Gastrocnemius medialis (tissue), 4 donors: ENCODE data around the gene THY1. TPM values are rescaled to one million over a fixed set of nuclear protein-coding genes. Genes with fewer than 3 reads are reported as not detected.

ENCODE experiments used
- ATAC-seq, 2 donors: fragments of 150-250 bp; one replicate each; pipeline ENCODE4 v1.9.1; 2016
- DNase-seq, 2 donors: peaks; one replicate each; pipeline ENCODE4 v3.0.0-alpha.2; 2019
- H3K27ac ChIP-seq, 4 donors: fragments of 200-600 bp; sonication (generic); 1 replicate in 1 of 4; 2 replicates in 3 of 4; pipeline ENCODE4 v1.5.1; 2016 to 2018; ENCODE audit warnings: mild to moderate bottlenecking in 2 of 4, moderate library complexity in 1 of 4
- H3K27me3 ChIP-seq, 3 donors: fragments of 200-600 bp; sonication (generic) in 2 of 3; 1 replicate in 1 of 3; 2 replicates in 2 of 3; pipeline versions ENCODE4 v1.5.1 to v1.6.0; 2016 to 2019; ENCODE audit warnings: mild to moderate bottlenecking in 1 of 3, moderate library complexity in 1 of 3
- H3K36me3 ChIP-seq, 2 donors: fragments of 200-600 bp; sonication (generic) in 1 of 2; one replicate each; pipeline ENCODE4 v1.5.1; 2017 to 2018
- H3K4me1 ChIP-seq, 2 donors: fragments of 200-600 bp; sonication (generic) in 1 of 2; one replicate each; pipeline ENCODE4 v1.5.1; 2016 to 2017; ENCODE audit warnings: mild to moderate bottlenecking in 2 of 2
- H3K4me3 ChIP-seq, 4 donors: fragments of 200-600 bp; sonication (generic) in 3 of 4; 1 replicate in 1 of 4; 2 replicates in 3 of 4; pipeline ENCODE4 v1.5.1; 2016 to 2019; ENCODE audit warnings: mild to moderate bottlenecking in 2 of 4
- H3K9me3 ChIP-seq, 3 donors: fragments of 200-600 bp; sonication (generic) in 2 of 3; 1 replicate in 1 of 3; 2 replicates in 2 of 3; pipeline ENCODE4 v1.5.1; 2016 to 2019
- POLR2A ChIP-seq, 2 donors: fragments of 450-650 bp; IDR thresholded peaks; one replicate each; pipeline ENCODE4 v1.6.1; 2017; ENCODE audit warnings: antibody characterized with exemption in 2 of 2, mild to moderate bottlenecking in 2 of 2, moderate library complexity in 2 of 2
- in situ Hi-C, 4 donors: fragments of 200-750 bp; cut with MboI; loops; one replicate each; pipeline versions ENCODE4 v1.15.0 to v1.8.0; 2017; ENCODE audit warnings: low sequenced_read_pairs in 4 of 4
- intact Hi-C: fragments of 100-400 bp; cut with DNase I; formaldehyde crosslinking; loops from one replicate; pipeline ENCODE4 v1.15.1; 2023; ENCODE audit warnings: low total_unique reads
- total RNA-seq, 4 donors: library from RNA; depleted of rRNA; stranded (reverse); fragments of >200 nt; gene quantifications; one replicate each; pipeline versions ENCODE4 v1.1.0 to v1.2.3, GENCODE V29; 2016
- TF ChIP-seq, protein P1 (sequence below), 5 experiments: fragments of 450-650 bp in 3 of 5; fragments of 200-600 bp in 2 of 5; sonication (generic) in 2 of 5; IDR thresholded peaks in 4 of 5; conservative IDR thresholded peaks in 1 of 5; 1 replicate in 4 of 5; 2 replicates in 1 of 5; pipeline ENCODE4 v1.5.1; 2016 to 2019; ENCODE audit warnings: antibody characterized with exemption in 5 of 5, mild to moderate bottlenecking in 3 of 5, moderate library complexity in 3 of 5

THY1 gene
- total RNA-seq, 4 donors from 2014 or later, result 0.22 to 0.70 (median 0.36) TPM; not detected in 1

GRCh38 chr11:119376197-119376847, 46.6 kb downstream of the THY1 start:
- TF ChIP-seq POLR2A (IDR thresholded peaks at IDR 0.05), result no peak
- TF ChIP-seq, protein P1, sequence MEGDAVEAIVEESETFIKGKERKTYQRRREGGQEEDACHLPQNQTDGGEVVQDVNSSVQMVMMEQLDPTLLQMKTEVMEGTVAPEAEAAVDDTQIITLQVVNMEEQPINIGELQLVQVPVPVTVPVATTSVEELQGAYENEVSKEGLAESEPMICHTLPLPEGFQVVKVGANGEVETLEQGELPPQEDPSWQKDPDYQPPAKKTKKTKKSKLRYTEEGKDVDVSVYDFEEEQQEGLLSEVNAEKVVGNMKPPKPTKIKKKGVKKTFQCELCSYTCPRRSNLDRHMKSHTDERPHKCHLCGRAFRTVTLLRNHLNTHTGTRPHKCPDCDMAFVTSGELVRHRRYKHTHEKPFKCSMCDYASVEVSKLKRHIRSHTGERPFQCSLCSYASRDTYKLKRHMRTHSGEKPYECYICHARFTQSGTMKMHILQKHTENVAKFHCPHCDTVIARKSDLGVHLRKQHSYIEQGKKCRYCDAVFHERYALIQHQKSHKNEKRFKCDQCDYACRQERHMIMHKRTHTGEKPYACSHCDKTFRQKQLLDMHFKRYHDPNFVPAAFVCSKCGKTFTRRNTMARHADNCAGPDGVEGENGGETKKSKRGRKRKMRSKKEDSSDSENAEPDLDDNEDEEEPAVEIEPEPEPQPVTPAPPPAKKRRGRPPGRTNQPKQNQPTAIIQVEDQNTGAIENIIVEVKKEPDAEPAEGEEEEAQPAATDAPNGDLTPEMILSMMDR (IDR thresholded peaks at IDR 0.05 in 4 of 5, conservative IDR thresholded peaks at IDR 0.05 in 1 of 5), result peak in 1 of 5 experiments; percentile 3
- no peaks in the 10 kb centered on the region for H3K27me3 ChIP-seq
- intact Hi-C loops, result loop anchor here (1.0 kb wide), 1 partner anchor 8 kb away; no protein-coding TSS in a partner anchor
- H3K9me3 ChIP-seq, result no peaks in the 10 kb centered on the region
- ATAC-seq, result peak; percentile 21 to 28
- DNase-seq, result peak; percentile 72 to 87
- peak overlapping the region; percentile 96 to 99 (median 98) for H3K27ac ChIP-seq
- H3K36me3 ChIP-seq, result no peaks in the 10 kb centered on the region
- in situ Hi-C loops, result no loop called here
- H3K4me3 ChIP-seq, result peak overlapping the region; percentile 40 to 73 (median 64)
- peaks cover 80 to 88% of the 10 kb centered on the region in 2 donors for H3K4me1 ChIP-seq

DNA sequence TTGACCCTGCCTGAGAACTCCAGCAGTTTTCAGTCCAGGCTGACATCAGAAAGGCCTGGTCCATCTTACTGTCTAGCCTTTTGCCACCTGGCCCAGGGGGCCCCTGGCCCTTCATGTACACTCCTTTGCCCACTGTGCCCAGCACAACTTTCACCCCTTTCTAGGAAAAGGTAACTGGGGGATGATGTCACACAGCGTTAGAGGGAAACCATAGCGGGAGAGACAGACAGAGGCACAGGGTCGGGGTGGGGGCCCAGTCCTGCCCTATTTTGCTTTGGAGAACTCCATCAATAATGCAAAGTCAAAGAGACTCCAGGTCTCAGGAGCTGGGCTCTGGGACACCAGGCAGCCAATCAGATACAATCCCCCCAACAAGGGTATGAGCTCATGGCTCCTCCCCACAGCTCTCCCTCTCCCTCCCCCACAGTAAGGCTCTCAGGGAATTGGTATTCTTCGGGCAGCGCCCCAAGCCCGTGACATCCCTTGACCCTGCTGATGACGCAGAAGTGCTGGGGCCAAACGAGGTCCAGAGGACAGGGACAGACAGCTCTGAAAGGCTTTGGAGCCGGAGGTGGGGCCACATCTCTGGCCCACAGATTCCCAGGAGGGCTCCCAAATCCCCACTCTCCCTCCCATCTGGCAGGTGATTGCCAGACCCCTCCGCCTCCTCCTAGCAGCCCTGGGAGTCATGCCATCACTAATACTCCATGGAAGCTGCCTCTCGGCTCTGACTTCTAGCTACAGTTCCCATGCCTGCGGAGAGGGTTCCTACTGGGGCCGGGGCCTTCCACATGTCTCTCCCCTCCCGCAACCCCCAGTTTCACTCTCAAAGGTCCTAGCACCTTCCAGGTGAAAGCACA, 47.4 kb downstream of the THY1 start:
- Histone ChIP-seq H3K4me1 (peaks cover 80 to 88% of the 10 kb centered on the region in 2 donors), H3K27ac (peak overlapping the region; percentile 96 to 99 (median 98)), H3K4me3 (peak overlapping the region; percentile 24 to 67 (median 50)), H3K9me3 (no peaks in the 10 kb centered on the region), H3K36me3 (no peaks in the 10 kb centered on the region), H3K27me3 (no peaks in the 10 kb centered on the region)
- DNase-seq (peak in 1 of 2 donors; percentile 88), ATAC-seq (peak; percentile 12 to 14)
- intact Hi-C loops, result loop anchor here (1.0 kb wide), 1 partner anchor 7 kb away; no protein-coding TSS in a partner anchor
- peak; percentile 71 to 73 for TF ChIP-seq POLR2A (IDR thresholded peaks at IDR 0.05)
- TF ChIP-seq, protein P1 (IDR thresholded peaks at IDR 0.05 in 4 of 5, conservative IDR thresholded peaks at IDR 0.05 in 1 of 5), result no peak
- in situ Hi-C loops, result no loop called here

DNA sequence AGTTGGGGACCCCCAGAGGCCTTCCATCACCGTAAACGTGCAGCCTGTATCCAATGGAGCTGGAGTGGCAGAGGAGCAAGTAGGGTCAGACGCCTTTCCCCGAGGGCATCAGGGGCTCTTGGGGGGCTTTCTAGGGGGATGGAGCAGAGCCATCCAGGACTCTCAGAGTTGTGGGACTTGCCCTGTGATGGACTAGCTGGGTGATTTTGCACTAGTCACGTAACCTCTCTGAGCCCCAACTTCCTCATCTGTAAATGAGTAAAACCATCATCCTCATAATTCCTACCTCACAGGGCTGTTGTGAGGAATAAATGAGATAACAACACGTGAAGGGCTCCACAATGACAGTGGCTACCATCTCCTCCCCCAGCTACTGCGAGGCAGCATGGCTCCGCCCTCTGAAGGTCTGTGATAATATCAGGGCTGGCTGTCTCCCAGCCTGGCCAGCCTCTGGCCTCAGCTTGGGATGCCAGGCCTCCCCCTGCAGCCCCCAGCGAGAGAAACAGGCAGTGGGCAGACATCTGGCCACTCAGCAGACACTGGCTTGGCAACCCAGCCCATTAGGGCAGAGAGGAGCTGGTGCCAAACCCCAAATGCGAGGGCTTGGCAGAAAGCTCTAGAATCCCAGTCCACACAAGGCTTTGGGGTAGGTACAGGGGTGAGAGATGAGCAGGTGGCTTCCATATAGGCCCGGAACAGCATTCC, 48.2 kb downstream of the THY1 start:
- Histone ChIP-seq H3K36me3 (no peaks in the 10 kb centered on the region), H3K9me3 (no peaks in the 10 kb centered on the region), H3K4me1 (peaks cover 82 to 89% of the 10 kb centered on the region in 2 donors), H3K4me3 (peak overlapping the region; percentile 12 to 67 (median 27)), H3K27me3 (no peaks in the 10 kb centered on the region), H3K27ac (peak overlapping the region; percentile 96 to 99 (median 98))
- ATAC-seq (no peak), DNase-seq (peak in 1 of 2 donors; percentile 51)
- intact Hi-C loops (loop anchor here (1.0 kb wide), 1 partner anchor 18 kb away; no protein-coding TSS in a partner anchor), in situ Hi-C loops (no loop called here)
- TF ChIP-seq POLR2A (IDR thresholded peaks at IDR 0.05), result no peak
- TF ChIP-seq, protein P1 (IDR thresholded peaks at IDR 0.05 in 4 of 5, conservative IDR thresholded peaks at IDR 0.05 in 1 of 5), result no peak

GRCh38 chr11:119373921-119374631, 48.9 kb downstream of the THY1 start:
- ATAC-seq, result peak; percentile 10 to 15
- DNase-seq, result peak in 1 of 2 donors; percentile 82
- H3K36me3 ChIP-seq, result no peaks in the 10 kb centered on the region
- peaks cover 82 to 89% of the 10 kb centered on the region in 2 donors for H3K4me1 ChIP-seq
- TF ChIP-seq, protein P1 (IDR thresholded peaks at IDR 0.05 in 4 of 5, conservative IDR thresholded peaks at IDR 0.05 in 1 of 5), result peak; percentile 93 to 96 (median 93)
- TF ChIP-seq POLR2A (IDR thresholded peaks at IDR 0.05), result no peak
- in situ Hi-C loops, result no loop called here
- H3K27me3 ChIP-seq, result no peaks in the 10 kb centered on the region
- no peaks in the 10 kb centered on the region for H3K9me3 ChIP-seq
- peak overlapping the region in 1 of 4 donors; percentile 38 for H3K4me3 ChIP-seq
- H3K27ac ChIP-seq, result peak overlapping the region; percentile 96 to 99 (median 98)
- intact Hi-C loops, result loop anchor here (1.0 kb wide), 1 partner anchor 18 kb away; no protein-coding TSS in a partner anchor
